Measurements from ENCODE around the gene CUL3. TPM values are rescaled to one million over a fixed set of nuclear protein-coding genes. Genes with fewer than 3 reads are reported as not detected.

Gene CUL3
- total and polyA plus RNA-seq, 2 of the 13 experiments (the other 11 are each of a cell fraction or from before 2014, with no cell fraction given) = 33.2 to 62.3 TPM

DNA sequence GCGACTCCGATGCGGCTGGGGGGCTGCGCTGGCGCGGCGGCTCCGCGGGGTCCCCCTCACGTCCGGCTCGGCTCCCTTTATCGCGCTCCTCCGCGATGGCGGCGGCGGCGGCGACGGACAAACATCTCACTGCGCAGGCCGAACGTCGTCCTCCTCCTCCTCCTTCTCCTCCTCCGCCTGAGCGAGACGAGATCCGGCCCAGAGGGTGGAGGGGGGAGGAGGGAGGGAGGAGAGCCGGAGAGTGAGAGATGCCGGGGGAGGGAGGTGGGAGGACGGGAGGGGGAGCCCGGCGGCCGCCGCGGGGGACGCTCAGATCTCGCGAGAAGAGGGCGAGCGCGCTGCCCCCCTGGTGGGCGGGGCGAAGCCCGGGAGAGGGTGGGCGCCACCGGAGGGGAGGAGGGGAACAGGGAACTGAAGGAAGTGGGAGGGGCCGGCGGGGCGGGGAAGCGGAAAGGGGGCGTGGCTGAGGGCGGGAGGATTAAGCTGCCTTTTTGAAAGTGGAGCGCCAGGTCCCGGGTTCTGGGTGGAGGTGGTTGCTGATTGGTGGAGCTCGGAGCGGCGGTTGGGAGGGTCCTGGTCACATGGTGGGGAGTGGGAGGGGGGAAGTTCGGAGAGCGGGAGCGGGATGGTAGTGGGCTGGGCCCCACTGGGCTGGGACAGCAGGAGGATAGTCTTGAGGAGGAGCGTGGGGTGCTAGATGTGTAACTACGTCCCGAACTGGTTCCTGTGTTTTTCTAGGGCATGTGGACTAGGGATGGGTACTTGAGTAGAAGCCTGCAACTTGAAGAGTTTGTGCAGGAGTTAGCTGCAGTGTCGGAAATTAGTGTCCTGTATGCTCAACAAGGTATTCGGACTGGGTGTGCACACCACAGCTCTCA lies at the start of gene CUL3 (continued):
- TF ChIP-seq CREB1 (IDR thresholded peaks at IDR 0.05) = no peak; the same call in 1 of the 2 replicates
- 0 out of 2 replicates have a peak, but pooled peaks have one; percentile 34 for TF ChIP-seq CREB1 (CRISPR knock-in tag; IDR thresholded peaks at IDR 0.05)
- TF ChIP-seq POLR2A (IDR thresholded peaks at IDR 0.05; ENCODE audit: insufficient read depth in 1 of 2, low read depth in 2 of 2, low read length in 2 of 2) = peak; percentile 90 to 96
- no peak for TF ChIP-seq IKZF1 (IDR thresholded peaks at IDR 0.05)
- TF ChIP-seq MED1 (CRISPR knock-in tag; IDR thresholded peaks at IDR 0.05) = no peak; the same call in none of the 2 replicates
- TF ChIP-seq PITX1 (CRISPR knock-in tag; IDR thresholded peaks at IDR 0.05) = peak; percentile 82; the same call in 1 of the 2 replicates
- 0 out of 2 replicates have a peak, but pooled peaks have one; percentile 52 for TF ChIP-seq MAF1 (CRISPR knock-in tag; IDR thresholded peaks at IDR 0.05; ENCODE audit: borderline replicate concordance)
- TF ChIP-seq NFKBIZ (CRISPR knock-in tag; IDR thresholded peaks at IDR 0.05) = peak; percentile 20; the same call in 1 of the 2 replicates
- peak; percentile 89 for TF ChIP-seq POLR2AphosphoS5 (IDR thresholded peaks at IDR 0.05; ENCODE audit: low read depth, low read length)
- peak; percentile 48; the same call in 1 of the 2 replicates for TF ChIP-seq GATAD2A (CRISPR knock-in tag; IDR thresholded peaks at IDR 0.05)
- peak; percentile 66; the same call in 1 of the 2 replicates for TF ChIP-seq ZNF451 (CRISPR knock-in tag; IDR thresholded peaks at IDR 0.05)
- TF ChIP-seq, protein P1, sequence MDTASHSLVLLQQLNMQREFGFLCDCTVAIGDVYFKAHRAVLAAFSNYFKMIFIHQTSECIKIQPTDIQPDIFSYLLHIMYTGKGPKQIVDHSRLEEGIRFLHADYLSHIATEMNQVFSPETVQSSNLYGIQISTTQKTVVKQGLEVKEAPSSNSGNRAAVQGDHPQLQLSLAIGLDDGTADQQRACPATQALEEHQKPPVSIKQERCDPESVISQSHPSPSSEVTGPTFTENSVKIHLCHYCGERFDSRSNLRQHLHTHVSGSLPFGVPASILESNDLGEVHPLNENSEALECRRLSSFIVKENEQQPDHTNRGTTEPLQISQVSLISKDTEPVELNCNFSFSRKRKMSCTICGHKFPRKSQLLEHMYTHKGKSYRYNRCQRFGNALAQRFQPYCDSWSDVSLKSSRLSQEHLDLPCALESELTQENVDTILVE (CRISPR knock-in tag; IDR thresholded peaks at IDR 0.05) = 0 out of 2 replicates have a peak, but pooled peaks have one; percentile 49
- TF ChIP-seq, protein P2, sequence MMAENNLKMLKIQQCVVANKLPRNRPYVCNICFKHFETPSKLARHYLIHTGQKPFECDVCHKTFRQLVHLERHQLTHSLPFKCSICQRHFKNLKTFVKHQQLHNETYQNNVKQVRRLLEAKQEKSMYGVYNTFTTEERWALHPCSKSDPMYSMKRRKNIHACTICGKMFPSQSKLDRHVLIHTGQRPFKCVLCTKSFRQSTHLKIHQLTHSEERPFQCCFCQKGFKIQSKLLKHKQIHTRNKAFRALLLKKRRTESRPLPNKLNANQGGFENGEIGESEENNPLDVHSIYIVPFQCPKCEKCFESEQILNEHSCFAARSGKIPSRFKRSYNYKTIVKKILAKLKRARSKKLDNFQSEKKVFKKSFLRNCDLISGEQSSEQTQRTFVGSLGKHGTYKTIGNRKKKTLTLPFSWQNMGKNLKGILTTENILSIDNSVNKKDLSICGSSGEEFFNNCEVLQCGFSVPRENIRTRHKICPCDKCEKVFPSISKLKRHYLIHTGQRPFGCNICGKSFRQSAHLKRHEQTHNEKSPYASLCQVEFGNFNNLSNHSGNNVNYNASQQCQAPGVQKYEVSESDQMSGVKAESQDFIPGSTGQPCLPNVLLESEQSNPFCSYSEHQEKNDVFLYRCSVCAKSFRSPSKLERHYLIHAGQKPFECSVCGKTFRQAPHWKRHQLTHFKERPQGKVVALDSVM (CRISPR knock-in tag; IDR thresholded peaks at IDR 0.05) = 0 out of 2 replicates have a peak, but pooled peaks have one; percentile 9
- TF ChIP-seq, protein P3, sequence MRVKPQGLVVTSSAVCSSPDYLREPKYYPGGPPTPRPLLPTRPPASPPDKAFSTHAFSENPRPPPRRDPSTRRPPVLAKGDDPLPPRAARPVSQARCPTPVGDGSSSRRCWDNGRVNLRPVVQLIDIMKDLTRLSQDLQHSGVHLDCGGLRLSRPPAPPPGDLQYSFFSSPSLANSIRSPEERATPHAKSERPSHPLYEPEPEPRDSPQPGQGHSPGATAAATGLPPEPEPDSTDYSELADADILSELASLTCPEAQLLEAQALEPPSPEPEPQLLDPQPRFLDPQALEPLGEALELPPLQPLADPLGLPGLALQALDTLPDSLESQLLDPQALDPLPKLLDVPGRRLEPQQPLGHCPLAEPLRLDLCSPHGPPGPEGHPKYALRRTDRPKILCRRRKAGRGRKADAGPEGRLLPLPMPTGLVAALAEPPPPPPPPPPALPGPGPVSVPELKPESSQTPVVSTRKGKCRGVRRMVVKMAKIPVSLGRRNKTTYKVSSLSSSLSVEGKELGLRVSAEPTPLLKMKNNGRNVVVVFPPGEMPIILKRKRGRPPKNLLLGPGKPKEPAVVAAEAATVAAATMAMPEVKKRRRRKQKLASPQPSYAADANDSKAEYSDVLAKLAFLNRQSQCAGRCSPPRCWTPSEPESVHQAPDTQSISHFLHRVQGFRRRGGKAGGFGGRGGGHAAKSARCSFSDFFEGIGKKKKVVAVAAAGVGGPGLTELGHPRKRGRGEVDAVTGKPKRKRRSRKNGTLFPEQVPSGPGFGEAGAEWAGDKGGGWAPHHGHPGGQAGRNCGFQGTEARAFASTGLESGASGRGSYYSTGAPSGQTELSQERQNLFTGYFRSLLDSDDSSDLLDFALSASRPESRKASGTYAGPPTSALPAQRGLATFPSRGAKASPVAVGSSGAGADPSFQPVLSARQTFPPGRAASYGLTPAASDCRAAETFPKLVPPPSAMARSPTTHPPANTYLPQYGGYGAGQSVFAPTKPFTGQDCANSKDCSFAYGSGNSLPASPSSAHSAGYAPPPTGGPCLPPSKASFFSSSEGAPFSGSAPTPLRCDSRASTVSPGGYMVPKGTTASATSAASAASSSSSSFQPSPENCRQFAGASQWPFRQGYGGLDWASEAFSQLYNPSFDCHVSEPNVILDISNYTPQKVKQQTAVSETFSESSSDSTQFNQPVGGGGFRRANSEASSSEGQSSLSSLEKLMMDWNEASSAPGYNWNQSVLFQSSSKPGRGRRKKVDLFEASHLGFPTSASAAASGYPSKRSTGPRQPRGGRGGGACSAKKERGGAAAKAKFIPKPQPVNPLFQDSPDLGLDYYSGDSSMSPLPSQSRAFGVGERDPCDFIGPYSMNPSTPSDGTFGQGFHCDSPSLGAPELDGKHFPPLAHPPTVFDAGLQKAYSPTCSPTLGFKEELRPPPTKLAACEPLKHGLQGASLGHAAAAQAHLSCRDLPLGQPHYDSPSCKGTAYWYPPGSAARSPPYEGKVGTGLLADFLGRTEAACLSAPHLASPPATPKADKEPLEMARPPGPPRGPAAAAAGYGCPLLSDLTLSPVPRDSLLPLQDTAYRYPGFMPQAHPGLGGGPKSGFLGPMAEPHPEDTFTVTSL (CRISPR knock-in tag; IDR thresholded peaks at IDR 0.05; ENCODE audit: borderline replicate concordance) = no peak
- TF ChIP-seq CCDC6 (CRISPR knock-in tag; IDR thresholded peaks at IDR 0.05) = peak; percentile 93
- TF ChIP-seq, protein P4, sequence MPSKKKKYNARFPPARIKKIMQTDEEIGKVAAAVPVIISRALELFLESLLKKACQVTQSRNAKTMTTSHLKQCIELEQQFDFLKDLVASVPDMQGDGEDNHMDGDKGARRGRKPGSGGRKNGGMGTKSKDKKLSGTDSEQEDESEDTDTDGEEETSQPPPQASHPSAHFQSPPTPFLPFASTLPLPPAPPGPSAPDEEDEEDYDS (CRISPR knock-in tag; IDR thresholded peaks at IDR 0.05) = peak; percentile 42
- TF ChIP-seq SATB2 (CRISPR knock-in tag; IDR thresholded peaks at IDR 0.05) = no peak
- TF ChIP-seq REL (CRISPR knock-in tag; conservative IDR thresholded peaks at IDR 0.05) = 0 out of 2 replicates have a peak, but pooled peaks have one; percentile 59
- TF ChIP-seq KDM5B (CRISPR knock-in tag; IDR thresholded peaks at IDR 0.05; ENCODE audit: borderline replicate concordance) = peak; percentile 66; the same call in 1 of the 2 replicates
- TF ChIP-seq POLR2AphosphoS2 (IDR thresholded peaks at IDR 0.05; ENCODE audit: low read depth, low read length) = 0 out of 2 replicates have a peak, but pooled peaks have one; percentile 57
- TF ChIP-seq JDP2 (CRISPR knock-in tag; IDR thresholded peaks at IDR 0.05; ENCODE audit: borderline replicate concordance) = no peak
- TF ChIP-seq ZNF263 (CRISPR knock-in tag; IDR thresholded peaks at IDR 0.05) = peak; percentile 86
